BJ (cell line): ENCODE measurements around the gene ZNF385D. TPM values are rescaled to one million over a fixed set of nuclear protein-coding genes. Genes with fewer than 3 reads are reported as not detected.

Source experiments
- CTCF ChIA-PET: fragments of 350-600 bp; formaldehyde crosslinking; extraction: SDS; loops from one replicate; lab custom pipeline; 2021; ENCODE audit warnings: antibody characterized with exemption, inconsistent platforms; lab: Yijun Ruan, JAX
- POLR2A ChIA-PET: fragments of 300-600 bp; sonication (Branson Sonifier 250); formaldehyde crosslinking; extraction: SDS; loops from one replicate; lab custom pipeline; 2021; ENCODE audit warnings: antibody characterized with exemption; lab: Charles Lee
- DNase-seq: peaks from one replicate; pipeline ENCODE4 v3.0.0-alpha.2; 2011; ENCODE audit warnings: low read depth
- H3K27me3 ChIP-seq: 2 replicates; pipeline ENCODE4 v1.6.0; 2011; ENCODE audit warnings: low read length; ENCODE audit not compliant: control insufficient read depth, insufficient read depth
- H3K36me3 ChIP-seq: 2 replicates; pipeline ENCODE4 v1.5.1; 2011; ENCODE audit warnings: low read length; ENCODE audit not compliant: control insufficient read depth, insufficient read depth
- H3K4me3 ChIP-seq: 2 replicates; pipeline ENCODE4 v1.5.1; 2011; ENCODE audit warnings: low read depth, mild to moderate bottlenecking, control low read depth, low read length
- CTCF ChIP-seq: IDR thresholded peaks from 2 replicates; pipeline ENCODE4 v1.5.1; 2011; ENCODE audit warnings: low read depth, mild to moderate bottlenecking, control low read depth, inconsistent platforms, low read length, moderate library complexity; ENCODE audit not compliant: insufficient read depth
- polyA plus RNA-seq: library from polyadenylated mRNA; depleted of rRNA; stranded (reverse); fragments of >200 nt; gene quantifications from 2 replicates; pipeline ENCODE4 v1.2.3, GENCODE V29; 2011

Gene ZNF385D
- polyA plus RNA-seq, 1 experiment = 2.2 TPM

GRCh38 chr3:21794291-21794690, 43.3 kb upstream of the ZNF385D start:
- CTCF ChIA-PET = interaction anchor here (1.5 kb wide), 1 partner anchor 13 kb away, joined by 3 read pairs; no protein-coding TSS in a partner anchor

DNA sequence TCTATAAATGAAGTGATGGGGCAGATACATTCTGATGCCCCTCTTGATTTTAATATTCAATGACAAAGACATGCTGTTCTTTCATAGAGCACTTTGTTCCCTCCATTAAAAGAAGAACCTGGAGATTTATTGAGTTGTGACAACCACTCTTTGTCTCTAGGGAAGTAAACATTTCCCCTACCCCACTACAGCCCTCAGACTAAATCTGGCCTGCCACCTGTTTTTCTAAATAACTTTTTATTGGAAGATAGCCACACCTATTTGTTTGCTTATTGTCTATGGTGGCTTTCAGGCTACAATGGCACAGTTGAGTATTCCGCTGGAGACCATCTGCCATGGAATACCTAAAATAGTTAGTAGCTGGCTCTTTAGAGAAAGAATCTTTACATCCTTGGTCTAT, 41.2 kb upstream of the ZNF385D start:
- no peaks in the 10 kb centered on the region for H3K36me3 ChIP-seq
- no peaks in the 10 kb centered on the region for H3K27me3 ChIP-seq
- no peak for TF ChIP-seq CTCF
- ChIA-PET POLR2A (no interaction called here), CTCF (no interaction called here)
- no peak overlapping the region for H3K4me3 ChIP-seq
- DNase-seq = no peak

More at GRCh38 chr3:21794291-21794690, 43.3 kb upstream of the ZNF385D start:
- POLR2A ChIA-PET = no interaction called here
- H3K4me3 ChIP-seq = no peak overlapping the region
- no peak for TF ChIP-seq CTCF
- no peaks in the 10 kb centered on the region for H3K36me3 ChIP-seq
- no peak for DNase-seq
- H3K27me3 ChIP-seq = no peaks in the 10 kb centered on the region

- TF ChIP-seq CTCF = no peak
- no peaks in the 10 kb centered on the region for H3K36me3 ChIP-seq
- no peak overlapping the region for H3K4me3 ChIP-seq
- DNase-seq = no peak
- H3K27me3 ChIP-seq = no peaks in the 10 kb centered on the region
- CTCF ChIA-PET = no interaction called here
- POLR2A ChIA-PET = no interaction called here
Measured at GRCh38 chr3:21791356-21791755, 40.3 kb upstream of the ZNF385D start.

GRCh38 chr3:21790466-21790865, 39.5 kb upstream of the ZNF385D start:
- H3K4me3 ChIP-seq = no peak overlapping the region
- TF ChIP-seq CTCF = no peak
- DNase-seq = no peak
- CTCF ChIA-PET = no interaction called here
- no peaks in the 10 kb centered on the region for H3K36me3 ChIP-seq
- POLR2A ChIA-PET = no interaction called here
- no peaks in the 10 kb centered on the region for H3K27me3 ChIP-seq

DNA sequence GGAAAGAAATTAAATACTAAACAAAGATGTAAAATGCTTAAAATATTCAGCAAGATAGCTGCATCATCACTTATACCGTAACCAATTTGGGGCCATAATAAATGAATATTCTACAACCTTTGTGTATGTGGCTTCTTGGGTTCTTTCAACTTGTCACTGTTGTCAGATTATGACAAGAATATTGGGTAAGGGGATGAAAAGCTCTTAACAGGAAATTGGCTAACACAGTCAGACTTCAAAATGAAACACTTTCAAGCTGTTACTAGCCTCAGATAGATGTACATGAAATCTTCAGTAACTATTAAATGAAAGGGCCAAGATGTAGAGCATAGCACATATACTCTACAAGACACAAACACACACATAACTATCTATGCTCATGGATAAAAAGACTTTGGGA, 38.7 kb upstream of the ZNF385D start:
- no peaks in the 10 kb centered on the region for H3K27me3 ChIP-seq
- CTCF ChIA-PET = no interaction called here
- H3K36me3 ChIP-seq = no peaks in the 10 kb centered on the region

More for the DNA sequence above, 38.7 kb upstream of the ZNF385D start:
- POLR2A ChIA-PET = no interaction called here
- TF ChIP-seq CTCF = no peak
- no peak for DNase-seq
- H3K4me3 ChIP-seq = no peak overlapping the region
